Activated CD4-positive, alpha-beta T cell treated with anti-CD3 and anti-CD28 coated beads, Interleukin-2, amount 10 ng/mL, durations not matched to agents 24 days and 14 days (primary cell): ENCODE data around the gene ATRNL1. TPM values are rescaled to one million over a fixed set of nuclear protein-coding genes. Genes with fewer than 3 reads are reported as not detected.

Source experiments
- DNase-seq: peaks from one replicate; pipeline ENCODE4 v3.0.0; 2022
- H3K27ac Mint-ChIP-seq: one replicate; pipeline ENCODE4 v1.8.0; 2022; ENCODE audit warnings: mild to moderate bottlenecking, mixed read lengths
- H3K27me3 Mint-ChIP-seq: one replicate; pipeline ENCODE4 v1.8.0; 2022; ENCODE audit warnings: mixed read lengths
- H3K36me3 Mint-ChIP-seq: one replicate; pipeline ENCODE4 v1.8.0; 2022; ENCODE audit warnings: low read depth, mild to moderate bottlenecking, mixed read lengths
- H3K4me1 Mint-ChIP-seq: one replicate; pipeline ENCODE4 v1.8.0; 2021; ENCODE audit warnings: mixed read lengths
- H3K4me3 Mint-ChIP-seq: one replicate; pipeline ENCODE4 v1.8.0; 2022; ENCODE audit warnings: mild to moderate bottlenecking, moderate library complexity, mixed read lengths
- H3K9me3 Mint-ChIP-seq: one replicate; pipeline ENCODE4 v1.8.0; 2021; ENCODE audit warnings: mixed read lengths
- intact Hi-C: fragments of 100-400 bp; cut with micrococcal nuclease; formaldehyde crosslinking; loops from one replicate; pipeline ENCODE4 v1.15.1; 2023
- total RNA-seq: library from RNA; stranded (reverse); gene quantifications from 2 replicates; pipeline ENCODE4 v1.2.3, GENCODE V29; 2022

ATRNL1 gene
- total RNA-seq, 1 donor from 2014 or later, result 0.26 TPM

DNA sequence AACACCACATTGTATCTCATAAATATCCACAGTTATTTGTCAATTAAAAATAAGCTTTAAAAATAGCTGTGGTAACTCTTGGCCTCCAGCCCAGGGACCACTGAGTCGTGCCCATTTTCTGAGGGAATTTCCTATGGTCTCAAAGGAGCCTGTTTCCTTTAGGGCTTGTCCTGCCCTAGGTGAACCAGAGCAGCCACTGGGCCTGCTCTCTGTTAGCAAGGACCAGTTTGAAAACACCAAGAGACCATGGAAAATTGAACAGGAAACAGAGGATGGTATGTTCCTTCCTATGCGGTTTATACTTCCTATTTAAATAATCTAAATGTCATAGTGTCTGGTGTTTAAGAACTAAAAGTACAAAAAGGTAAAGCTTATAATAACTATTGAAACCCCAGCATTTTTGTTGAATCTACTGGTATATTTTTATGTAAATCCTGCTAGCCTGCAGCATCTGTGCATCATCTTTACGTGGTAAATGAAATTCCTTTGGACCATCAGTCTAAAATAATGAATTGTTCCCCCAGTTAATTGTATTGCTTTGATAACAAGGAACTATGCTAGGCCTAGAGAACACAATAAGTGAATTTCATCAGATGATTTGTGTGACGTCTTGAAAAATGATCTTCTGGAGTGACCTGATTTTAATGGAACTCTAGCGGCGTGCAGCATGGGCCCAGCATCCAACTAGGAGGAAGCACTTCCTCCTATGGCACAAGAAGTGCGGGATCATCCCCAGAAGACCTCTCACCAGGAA lies 846.1 kb downstream of the ATRNL1 start:
- Mint-ChIP-seq H3K36me3 (no peaks in the 10 kb centered on the region), H3K4me1 (no peaks in the 10 kb centered on the region), H3K27ac (no peak overlapping the region), H3K4me3 (no peak overlapping the region), H3K27me3 (no peaks in the 10 kb centered on the region), H3K9me3 (no peaks in the 10 kb centered on the region)
- DNase-seq, result no peak
- intact Hi-C loops, result no loop called here

DNA sequence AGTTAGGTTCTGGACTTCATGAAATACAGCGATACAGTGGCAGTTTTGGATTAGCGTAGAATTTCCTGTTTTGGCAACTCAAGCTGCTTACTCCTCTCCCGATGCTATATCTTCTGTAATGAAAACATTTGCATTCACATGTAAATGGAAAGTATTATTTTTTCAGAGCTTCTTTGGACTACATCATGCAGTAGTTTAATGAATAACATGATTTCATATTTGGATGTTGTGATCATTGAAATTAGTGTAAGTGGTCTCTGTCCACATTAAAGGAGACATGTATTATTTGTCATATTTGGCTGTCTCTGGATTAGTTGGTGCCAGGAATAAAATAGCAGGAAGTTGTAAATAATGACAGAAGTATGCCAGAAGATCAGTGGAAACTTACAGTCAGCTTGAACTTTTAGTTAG lies 848.2 kb downstream of the ATRNL1 start:
- no peak overlapping the region for H3K27ac Mint-ChIP-seq
- no peaks in the 10 kb centered on the region for H3K4me1 Mint-ChIP-seq
- H3K36me3 Mint-ChIP-seq, result no peaks in the 10 kb centered on the region
- H3K9me3 Mint-ChIP-seq, result no peaks in the 10 kb centered on the region
- no peaks in the 10 kb centered on the region for H3K27me3 Mint-ChIP-seq
- intact Hi-C loops, result no loop called here
- DNase-seq, result no peak
- H3K4me3 Mint-ChIP-seq, result no peak overlapping the region

DNA sequence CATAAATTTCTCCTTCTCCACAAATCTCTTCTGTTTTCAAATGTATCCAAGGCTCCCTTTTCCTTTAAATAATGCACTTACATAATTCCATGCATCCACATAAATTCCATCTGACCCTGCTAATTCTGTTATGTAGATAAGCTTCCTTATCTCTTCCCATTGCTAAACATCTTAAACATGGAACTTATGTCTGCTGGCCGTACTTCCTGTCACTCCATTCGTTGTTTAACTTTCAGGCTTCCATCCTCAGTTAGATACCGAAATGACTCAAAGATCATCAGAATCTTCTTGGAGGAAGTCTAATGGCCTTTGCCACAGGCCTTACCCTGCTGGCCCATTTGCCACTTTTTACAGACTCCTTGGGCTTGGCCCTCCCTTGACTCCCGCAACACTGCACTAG lies 848.9 kb downstream of the ATRNL1 start:
- no peaks in the 10 kb centered on the region for H3K36me3 Mint-ChIP-seq

GRCh38 chr10:115944538-115944937 lies 851.4 kb downstream of the ATRNL1 start:
- no peaks in the 10 kb centered on the region for H3K9me3 Mint-ChIP-seq
- no peaks in the 10 kb centered on the region for H3K4me1 Mint-ChIP-seq
- H3K4me3 Mint-ChIP-seq, result no peak overlapping the region
- H3K27me3 Mint-ChIP-seq, result no peaks in the 10 kb centered on the region
- no peak overlapping the region for H3K27ac Mint-ChIP-seq
- intact Hi-C loops, result no loop called here
- no peak for DNase-seq
- H3K36me3 Mint-ChIP-seq, result no peaks in the 10 kb centered on the region

More for the DNA sequence above, 848.9 kb downstream of the ATRNL1 start:
- Mint-ChIP-seq H3K9me3 (no peaks in the 10 kb centered on the region), H3K4me1 (no peaks in the 10 kb centered on the region), H3K4me3 (no peak overlapping the region), H3K27me3 (no peaks in the 10 kb centered on the region), H3K27ac (no peak overlapping the region)
- intact Hi-C loops, result no loop called here
- DNase-seq, result no peak

- no peak for DNase-seq
- H3K9me3 Mint-ChIP-seq, result no peaks in the 10 kb centered on the region
- H3K36me3 Mint-ChIP-seq, result no peaks in the 10 kb centered on the region
- no peak overlapping the region for H3K27ac Mint-ChIP-seq
- H3K4me3 Mint-ChIP-seq, result no peak overlapping the region
- intact Hi-C loops, result no loop called here
- no peaks in the 10 kb centered on the region for H3K27me3 Mint-ChIP-seq
- H3K4me1 Mint-ChIP-seq, result no peaks in the 10 kb centered on the region
These were observed 852.7 kb downstream of the ATRNL1 start for GRCh38 chr10:115945701-115946445.

DNA sequence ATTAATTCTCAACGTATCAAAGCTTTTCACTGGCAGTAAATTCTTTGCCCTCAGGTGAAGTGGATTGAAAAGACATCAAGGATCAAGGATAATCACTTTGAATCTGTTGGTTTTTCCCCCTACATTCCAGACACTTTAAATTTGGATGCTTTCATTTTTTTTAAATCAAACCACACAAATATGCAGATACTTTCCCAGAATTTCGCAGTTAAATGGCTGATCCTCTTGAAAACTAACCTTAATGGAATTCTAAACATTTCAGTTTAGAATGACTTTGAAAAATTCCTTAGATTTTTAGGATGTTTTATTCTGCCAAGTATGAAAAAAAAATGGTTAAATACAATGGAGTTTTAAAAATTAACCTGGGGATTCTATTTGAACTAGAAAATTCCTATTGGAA lies 853.9 kb downstream of the ATRNL1 start:
- H3K9me3 Mint-ChIP-seq, result no peaks in the 10 kb centered on the region
- no peaks in the 10 kb centered on the region for H3K27me3 Mint-ChIP-seq
- no peaks in the 10 kb centered on the region for H3K36me3 Mint-ChIP-seq
- H3K4me1 Mint-ChIP-seq, result no peaks in the 10 kb centered on the region
- H3K4me3 Mint-ChIP-seq, result no peak overlapping the region
- intact Hi-C loops, result no loop called here
- DNase-seq, result no peak
- no peak overlapping the region for H3K27ac Mint-ChIP-seq

- Mint-ChIP-seq H3K27ac (no peak overlapping the region), H3K36me3 (no peaks in the 10 kb centered on the region)
- intact Hi-C loops, result no loop called here
These were observed 855.3 kb downstream of the ATRNL1 start for GRCh38 chr10:115948465-115948864.

GRCh38 chr10:115949282-115949844 lies 856.2 kb downstream of the ATRNL1 start:
- no peak overlapping the region for H3K27ac Mint-ChIP-seq
- H3K27me3 Mint-ChIP-seq, result no peaks in the 10 kb centered on the region
- H3K4me3 Mint-ChIP-seq, result no peak overlapping the region
- H3K4me1 Mint-ChIP-seq, result no peaks in the 10 kb centered on the region
- no peak for DNase-seq
- intact Hi-C loops, result no loop called here
- no peaks in the 10 kb centered on the region for H3K9me3 Mint-ChIP-seq
- no peaks in the 10 kb centered on the region for H3K36me3 Mint-ChIP-seq

More at GRCh38 chr10:115948465-115948864, 855.3 kb downstream of the ATRNL1 start:
- Mint-ChIP-seq H3K4me1 (no peaks in the 10 kb centered on the region), H3K27me3 (no peaks in the 10 kb centered on the region), H3K4me3 (no peak overlapping the region), H3K9me3 (no peaks in the 10 kb centered on the region)
- no peak for DNase-seq

DNA sequence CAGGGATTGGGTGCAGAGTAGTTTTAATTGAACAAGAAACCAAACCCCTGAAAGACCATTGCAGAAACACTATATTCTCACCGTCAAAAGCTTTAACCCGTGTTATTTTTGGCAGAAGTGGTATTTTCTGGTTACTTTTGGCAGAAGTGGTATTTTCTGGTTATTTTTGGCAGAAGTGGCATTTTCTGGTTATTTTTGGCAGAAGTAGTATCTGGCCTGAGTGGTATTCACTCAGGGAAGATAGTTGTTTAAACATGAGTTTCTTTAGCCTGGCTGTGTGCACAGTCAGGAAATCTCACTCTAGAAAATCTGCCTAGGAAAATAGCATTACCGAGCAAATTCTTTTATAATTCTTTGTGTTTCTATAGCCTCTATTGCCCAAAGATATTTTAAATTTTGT lies 857.2 kb downstream of the ATRNL1 start:
- Mint-ChIP-seq H3K27ac (no peak overlapping the region), H3K27me3 (no peaks in the 10 kb centered on the region), H3K36me3 (no peaks in the 10 kb centered on the region), H3K4me3 (no peak overlapping the region), H3K9me3 (no peaks in the 10 kb centered on the region), H3K4me1 (no peaks in the 10 kb centered on the region)
- DNase-seq, result no peak
- intact Hi-C loops, result no loop called here

DNA sequence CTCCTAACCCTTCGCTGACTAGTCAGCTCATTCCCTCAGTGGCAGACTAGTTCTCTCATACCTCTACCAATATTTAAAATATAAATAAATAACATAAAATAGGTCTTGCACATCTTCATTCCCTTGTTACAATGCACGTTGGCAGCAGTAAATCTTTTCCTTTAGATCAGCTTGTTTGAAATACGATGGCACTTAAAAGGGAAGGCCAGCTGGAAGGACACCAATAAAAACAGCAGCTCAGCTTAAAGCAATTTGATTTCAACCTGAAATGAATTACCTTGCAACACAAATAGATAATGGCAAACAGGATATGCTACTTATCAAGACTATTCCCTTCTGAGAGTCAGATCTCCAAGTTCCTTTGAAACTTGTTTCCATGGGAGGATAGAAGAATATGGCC lies 858.1 kb downstream of the ATRNL1 start:
- Mint-ChIP-seq H3K27me3 (no peaks in the 10 kb centered on the region), H3K27ac (no peak overlapping the region), H3K4me3 (no peak overlapping the region), H3K4me1 (no peaks in the 10 kb centered on the region), H3K36me3 (no peaks in the 10 kb centered on the region), H3K9me3 (no peaks in the 10 kb centered on the region)
- intact Hi-C loops, result no loop called here
- DNase-seq, result no peak

GRCh38 chr10:115953281-115953680 lies 860.1 kb downstream of the ATRNL1 start:
- intact Hi-C loops, result no loop called here
- no peaks in the 10 kb centered on the region for H3K4me1 Mint-ChIP-seq
- H3K27me3 Mint-ChIP-seq, result no peaks in the 10 kb centered on the region
- H3K27ac Mint-ChIP-seq, result no peak overlapping the region
- no peak overlapping the region for H3K4me3 Mint-ChIP-seq
- H3K9me3 Mint-ChIP-seq, result no peaks in the 10 kb centered on the region
- H3K36me3 Mint-ChIP-seq, result no peaks in the 10 kb centered on the region
- DNase-seq, result no peak

DNA sequence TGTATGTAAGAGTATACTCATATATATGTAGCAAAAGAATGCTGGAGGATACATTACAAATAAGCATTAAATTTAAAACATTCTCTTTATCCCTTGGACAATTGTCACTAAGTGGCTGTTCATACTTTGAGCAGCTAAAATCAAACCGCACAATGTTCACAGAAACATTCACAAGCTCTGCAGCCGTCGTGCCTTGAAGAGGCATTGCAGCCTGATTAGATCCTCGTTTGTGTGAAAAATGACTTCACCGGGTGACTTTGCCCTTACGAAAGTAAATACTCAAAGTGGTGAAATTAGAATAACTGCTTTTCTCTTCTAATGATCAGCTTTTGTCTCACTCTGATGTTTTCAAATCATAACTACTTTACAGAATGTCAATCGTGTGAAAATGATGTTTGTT lies 860.8 kb downstream of the ATRNL1 start:
- Mint-ChIP-seq H3K4me3 (no peak overlapping the region), H3K27ac (no peak overlapping the region)
- DNase-seq, result no peak

GRCh38 chr10:115956225-115957011 lies 863.3 kb downstream of the ATRNL1 start:
- no peak overlapping the region for H3K4me3 Mint-ChIP-seq
- intact Hi-C loops, result no loop called here

More for the DNA sequence above, 860.8 kb downstream of the ATRNL1 start:
- H3K36me3 Mint-ChIP-seq, result no peaks in the 10 kb centered on the region
- H3K27me3 Mint-ChIP-seq, result no peaks in the 10 kb centered on the region
- no peaks in the 10 kb centered on the region for H3K9me3 Mint-ChIP-seq
- no peaks in the 10 kb centered on the region for H3K4me1 Mint-ChIP-seq
- intact Hi-C loops, result no loop called here

DNA sequence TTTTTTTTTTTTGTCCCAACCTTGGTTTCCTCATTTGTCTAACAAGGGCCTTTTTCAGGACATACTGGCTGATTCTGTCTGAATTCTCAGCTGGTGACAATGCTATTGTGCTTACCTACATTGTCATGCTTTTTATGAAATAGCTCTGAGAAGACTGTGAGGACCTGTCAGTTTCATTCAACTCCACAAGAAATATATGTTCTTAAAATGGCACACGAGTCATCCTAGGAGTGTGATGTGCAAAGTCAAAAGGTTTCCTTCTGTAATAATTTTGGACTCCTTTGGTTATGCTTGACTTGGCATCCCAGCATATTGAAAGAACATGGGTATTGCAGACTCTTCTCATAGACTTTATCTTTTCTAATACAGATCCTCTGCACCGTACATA lies 863.8 kb downstream of the ATRNL1 start:
- no peaks in the 10 kb centered on the region for H3K36me3 Mint-ChIP-seq
- intact Hi-C loops, result no loop called here
- DNase-seq, result no peak
- no peak overlapping the region for H3K4me3 Mint-ChIP-seq
- H3K4me1 Mint-ChIP-seq, result no peaks in the 10 kb centered on the region
- no peaks in the 10 kb centered on the region for H3K27me3 Mint-ChIP-seq
- H3K27ac Mint-ChIP-seq, result no peak overlapping the region
- no peaks in the 10 kb centered on the region for H3K9me3 Mint-ChIP-seq

More at GRCh38 chr10:115956225-115957011, 863.3 kb downstream of the ATRNL1 start:
- no peaks in the 10 kb centered on the region for H3K9me3 Mint-ChIP-seq
- no peak overlapping the region for H3K27ac Mint-ChIP-seq
- H3K4me1 Mint-ChIP-seq, result no peaks in the 10 kb centered on the region
- DNase-seq, result no peak
- no peaks in the 10 kb centered on the region for H3K36me3 Mint-ChIP-seq
- no peaks in the 10 kb centered on the region for H3K27me3 Mint-ChIP-seq
